DOHH2 (cell line): Measurements from ENCODE around the gene PIM3.

Source experiments
- EZH2phosphoT487 ChIP-seq: fragments of 200-600 bp; sonication (generic); IDR thresholded peaks from 2 replicates; pipeline ENCODE4 v1.6.1; 2017; ENCODE audit warnings: borderline replicate concordance, mild to moderate bottlenecking, antibody characterized with exemption, low read length, moderate library complexity, mixed read lengths
- TF ChIP-seq, protein P1 (sequence below): fragments of 200-600 bp; sonication (generic); IDR thresholded peaks from one replicate; pipeline ENCODE4 v1.5.1; 2014; ENCODE audit warnings: antibody characterized with exemption, mild to moderate bottlenecking, low read depth, low read length; ENCODE audit not compliant: poor library complexity, severe bottlenecking

GRCh38 chr22:49920859-49921258 is 39.7 kb upstream of the PIM3 start:
- TF ChIP-seq, protein P1, sequence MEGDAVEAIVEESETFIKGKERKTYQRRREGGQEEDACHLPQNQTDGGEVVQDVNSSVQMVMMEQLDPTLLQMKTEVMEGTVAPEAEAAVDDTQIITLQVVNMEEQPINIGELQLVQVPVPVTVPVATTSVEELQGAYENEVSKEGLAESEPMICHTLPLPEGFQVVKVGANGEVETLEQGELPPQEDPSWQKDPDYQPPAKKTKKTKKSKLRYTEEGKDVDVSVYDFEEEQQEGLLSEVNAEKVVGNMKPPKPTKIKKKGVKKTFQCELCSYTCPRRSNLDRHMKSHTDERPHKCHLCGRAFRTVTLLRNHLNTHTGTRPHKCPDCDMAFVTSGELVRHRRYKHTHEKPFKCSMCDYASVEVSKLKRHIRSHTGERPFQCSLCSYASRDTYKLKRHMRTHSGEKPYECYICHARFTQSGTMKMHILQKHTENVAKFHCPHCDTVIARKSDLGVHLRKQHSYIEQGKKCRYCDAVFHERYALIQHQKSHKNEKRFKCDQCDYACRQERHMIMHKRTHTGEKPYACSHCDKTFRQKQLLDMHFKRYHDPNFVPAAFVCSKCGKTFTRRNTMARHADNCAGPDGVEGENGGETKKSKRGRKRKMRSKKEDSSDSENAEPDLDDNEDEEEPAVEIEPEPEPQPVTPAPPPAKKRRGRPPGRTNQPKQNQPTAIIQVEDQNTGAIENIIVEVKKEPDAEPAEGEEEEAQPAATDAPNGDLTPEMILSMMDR: no peak
- TF ChIP-seq EZH2phosphoT487: no peak
